ENCODE results near the gene RNF224.

DNA sequence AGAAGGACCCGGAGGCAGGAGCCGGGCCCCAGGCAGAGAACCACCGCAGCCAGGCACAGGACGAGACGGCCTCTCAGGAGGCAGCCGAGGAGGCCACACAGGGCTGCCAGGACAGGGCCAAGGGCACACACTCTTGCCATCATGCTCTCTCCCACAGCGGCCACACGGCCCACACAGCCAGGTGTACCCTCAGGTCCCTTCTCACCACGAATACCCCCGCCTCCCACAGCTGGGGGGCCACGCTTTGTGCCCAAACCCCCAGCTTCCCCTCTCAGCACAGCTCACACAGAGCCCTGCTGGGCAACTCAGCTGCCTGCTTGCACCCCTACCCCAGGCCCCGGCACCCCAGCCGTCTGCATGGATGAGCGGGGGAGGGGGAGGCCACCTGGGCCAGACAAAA lies 33.5 kb upstream of the RNF224 start:
- TF ChIP-seq, protein P1, sequence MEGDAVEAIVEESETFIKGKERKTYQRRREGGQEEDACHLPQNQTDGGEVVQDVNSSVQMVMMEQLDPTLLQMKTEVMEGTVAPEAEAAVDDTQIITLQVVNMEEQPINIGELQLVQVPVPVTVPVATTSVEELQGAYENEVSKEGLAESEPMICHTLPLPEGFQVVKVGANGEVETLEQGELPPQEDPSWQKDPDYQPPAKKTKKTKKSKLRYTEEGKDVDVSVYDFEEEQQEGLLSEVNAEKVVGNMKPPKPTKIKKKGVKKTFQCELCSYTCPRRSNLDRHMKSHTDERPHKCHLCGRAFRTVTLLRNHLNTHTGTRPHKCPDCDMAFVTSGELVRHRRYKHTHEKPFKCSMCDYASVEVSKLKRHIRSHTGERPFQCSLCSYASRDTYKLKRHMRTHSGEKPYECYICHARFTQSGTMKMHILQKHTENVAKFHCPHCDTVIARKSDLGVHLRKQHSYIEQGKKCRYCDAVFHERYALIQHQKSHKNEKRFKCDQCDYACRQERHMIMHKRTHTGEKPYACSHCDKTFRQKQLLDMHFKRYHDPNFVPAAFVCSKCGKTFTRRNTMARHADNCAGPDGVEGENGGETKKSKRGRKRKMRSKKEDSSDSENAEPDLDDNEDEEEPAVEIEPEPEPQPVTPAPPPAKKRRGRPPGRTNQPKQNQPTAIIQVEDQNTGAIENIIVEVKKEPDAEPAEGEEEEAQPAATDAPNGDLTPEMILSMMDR (IDR thresholded peaks at IDR 0.05; ENCODE audit: insufficient read depth, low read length, poor library complexity, severe bottlenecking): no peak
- TF ChIP-seq EZH2phosphoT487 (conservative IDR thresholded peaks at IDR 0.05; ENCODE audit: low read length): no peak

Data from SU-DHL-6 (cell line).